Endothelial cell of umbilical vein (primary cell): Measurements from ENCODE around the gene CDKN2AIP. TPM values are rescaled to one million over a fixed set of nuclear protein-coding genes. Genes with fewer than 3 reads are reported as not detected.
"Not testable (repeated sequence)": the region's sequence is repeated elsewhere in the genome, so short reads cannot be mapped to it uniquely, and the experiment has no call there.

Source experiments
- BruUV-seq: library from RNA; stranded (reverse); fragments of 400-500 nt; replicated peaks from 2 replicates; lab custom pipeline; 2021; lab: Mats Ljungman, UMichigan
- CTCF ChIA-PET: fragments of 300-600, 350-600 bp; sonication (Branson Sonifier 250); formaldehyde crosslinking; loops from one replicate; lab custom pipeline; 2021; ENCODE audit warnings: antibody characterized with exemption, inconsistent platforms; lab: Charles Lee
- POLR2A ChIA-PET: fragments of 300-600, 350-600 bp; sonication (Branson Sonifier 250); formaldehyde crosslinking; loops from one replicate; lab custom pipeline; 2021; ENCODE audit warnings: antibody characterized with exemption, inconsistent platforms; lab: Charles Lee
- DNase-seq: peaks from one replicate; pipeline ENCODE4 v3.0.0-alpha.2; 2011; ENCODE audit warnings: low read depth, low spot score
- FAIRE-seq: peaks from 2 replicates; lab custom pipeline; 2011; peaks lifted over from hg19 to GRCh38; lab: Jason Lieb, UNC
- H2AFZ ChIP-seq: 2 replicates; pipeline ENCODE4 v1.6.0; 2012; ENCODE audit warnings: low read depth, low read length, control low read depth, inconsistent platforms
- H3K27ac ChIP-seq: 2 replicates; pipeline ENCODE4 v1.5.1; 2011; ENCODE audit warnings: low read depth, mild to moderate bottlenecking, control low read depth, low read length, moderate library complexity; ENCODE audit not compliant: insufficient read depth
- H3K27me3 ChIP-seq, 2 experiments: 2 replicates each; pipeline versions ENCODE4 v1.6.0 to v1.6.1; 2011; ENCODE audit warnings: low read length in 2 of 2, mixed read lengths in 1 of 2; ENCODE audit not compliant: control insufficient read depth in 2 of 2, insufficient read depth in 2 of 2
- H3K36me3 ChIP-seq, 2 experiments: 2 replicates in 1 of 2; 3 replicates in 1 of 2; pipeline ENCODE4 v1.5.1; 2011; ENCODE audit warnings: low read length in 2 of 2, mild to moderate bottlenecking in 1 of 2, moderate library complexity in 1 of 2; ENCODE audit not compliant: control insufficient read depth in 2 of 2, insufficient read depth in 2 of 2; ENCODE audit errors: extremely low read depth in 1 of 2
- H3K4me1 ChIP-seq: 3 replicates; pipeline ENCODE4 v1.5.1; 2011; ENCODE audit warnings: mild to moderate bottlenecking, low read length; ENCODE audit not compliant: control insufficient read depth, insufficient read depth; ENCODE audit errors: extremely low read depth
- H3K4me2 ChIP-seq: 2 replicates; pipeline ENCODE4 v1.6.1; 2011; ENCODE audit warnings: low read length, control low read depth, mixed read lengths; ENCODE audit not compliant: insufficient read depth
- H3K4me3 ChIP-seq, 3 experiments: fragments of 200-600 bp in 1 of 3; sonication (generic), shearing (Covaris generic) in 1 of 3; replicated peaks in 1 of 3; 2 replicates each; pipeline ENCODE4 v1.5.1; 2011 to 2016; ENCODE audit warnings: control low read depth in 3 of 3, low read length in 3 of 3, mild to moderate bottlenecking in 2 of 3, inconsistent platforms in 1 of 3, low read depth in 1 of 3, moderate library complexity in 1 of 3; ENCODE audit not compliant: insufficient read depth in 1 of 3
- H3K79me2 ChIP-seq: 2 replicates; pipeline ENCODE4 v1.6.0; 2012; ENCODE audit warnings: low read length, inconsistent platforms; ENCODE audit not compliant: control insufficient read depth, insufficient read depth
- H3K9ac ChIP-seq: replicated peaks from 2 replicates; pipeline ENCODE3; 2011; ENCODE audit warnings: low read length, control low read depth; ENCODE audit not compliant: insufficient read depth; ENCODE audit errors: extremely low read depth
- H3K9me1 ChIP-seq: replicated peaks from 3 replicates; pipeline ENCODE4 v1.6.0; 2011; ENCODE audit warnings: mild to moderate bottlenecking, low read length; ENCODE audit not compliant: control insufficient read depth, insufficient read depth; ENCODE audit errors: extremely low read depth
- H3K9me3 ChIP-seq: replicated peaks from 2 replicates; pipeline ENCODE4 v1.5.1; 2012; ENCODE audit warnings: low read length, inconsistent platforms; ENCODE audit not compliant: control insufficient read depth, insufficient read depth
- H4K20me1 ChIP-seq: replicated peaks from 2 replicates; pipeline ENCODE3; 2011; ENCODE audit warnings: mild to moderate bottlenecking, low read length; ENCODE audit not compliant: control insufficient read depth, insufficient read depth; ENCODE audit errors: extremely low read depth
- CTCF ChIP-seq, 2 donors: IDR thresholded peaks; 1 replicate in 1 of 2; 2 replicates in 1 of 2; pipeline ENCODE4 v1.5.1; 2011; ENCODE audit warnings: low read length in 2 of 2, mild to moderate bottlenecking in 2 of 2, moderate library complexity in 2 of 2, control low read depth in 1 of 2, inconsistent platforms in 1 of 2, low read depth in 1 of 2; ENCODE audit not compliant: insufficient read depth in 1 of 2; ENCODE audit errors: extremely low read depth in 1 of 2
- JUN ChIP-seq: IDR thresholded peaks from 2 replicates; pipeline ENCODE4 v1.6.1; 2011; ENCODE audit warnings: borderline replicate concordance, low read depth; ENCODE audit not compliant: insufficient read length, insufficient read depth
- POLR2A ChIP-seq: IDR thresholded peaks from 2 replicates; pipeline ENCODE4 v1.6.1; 2012; ENCODE audit warnings: low read depth, mild to moderate bottlenecking, control low read depth, low read length
- dilution Hi-C: fragments of 300-500 bp; cut with MboI; formaldehyde crosslinking; loops from one replicate; pipeline ENCODE4 v1.15.0; 2019; ENCODE audit warnings: low sequenced_read_pairs; ENCODE audit not compliant: extremely low pct_ligation_motif_present
- intact Hi-C: fragments of 100-400 bp; cut with micrococcal nuclease; formaldehyde crosslinking; loops from one replicate; pipeline ENCODE4 v1.10.0; 2022
- polyA plus RNA-seq, 4 experiments: library from polyadenylated mRNA; depleted of rRNA in 3 of 4; stranded (reverse) in 3 of 4; unstranded in 1 of 4; fragments of >200 nt; gene quantifications; 2 replicates each; pipeline versions ENCODE4 v1.2.1 to v1.2.3, GENCODE V29; 2011 to 2012; ENCODE audit warnings: missing spikeins in 1 of 4
- total RNA-seq: library from RNA; stranded (reverse); gene quantifications from 2 replicates; pipeline ENCODE4 v1.2.3, GENCODE V29; 2021

The CDKN2AIP gene
- total and polyA plus RNA-seq, 2 donors (not counting 3 experiments of a cell fraction or from before 2014, with no cell fraction given): 5.1 to 12.8 TPM

GRCh38 chr4:183482515-183483095 lies 38.2 kb downstream of the CDKN2AIP start:
- H3K4me3 ChIP-seq, H3K36me3 ChIP-seq, H3K4me2 ChIP-seq, H3K4me1 ChIP-seq, H3K27ac ChIP-seq, FAIRE-seq, H3K9me3 ChIP-seq, H3K9ac ChIP-seq, CTCF ChIA-PET, H3K79me2 ChIP-seq, POLR2A ChIA-PET, H4K20me1 ChIP-seq, H3K27me3 ChIP-seq, dilution Hi-C loops, intact Hi-C loops, H3K9me1 ChIP-seq, DNase-seq, H2AFZ ChIP-seq, BruUV-seq: not testable (repeated sequence)

GRCh38 chr4:183483997-183484396 lies 39.6 kb downstream of the CDKN2AIP start:
- Histone ChIP-seq H3K9me3 (no peaks in the 10 kb centered on the region), H2AFZ (no peak overlapping the region), H4K20me1 (no peaks in the 10 kb centered on the region), H3K4me3 (no peak overlapping the region), H3K27me3 (no peaks in the 10 kb centered on the region), H3K4me2 (no peak overlapping the region), H3K4me1 (no peaks in the 10 kb centered on the region), H3K27ac (no peak overlapping the region), H3K79me2 (no peaks in the 10 kb centered on the region), H3K9ac (no peak overlapping the region), H3K9me1 (no peaks in the 10 kb centered on the region), H3K36me3 (no peaks in the 10 kb centered on the region)
- DNase-seq (no peak), FAIRE-seq (no peak)
- no TSS peak for BruUV-seq
- dilution Hi-C loops (no loop called here), intact Hi-C loops (no loop called here)
- ChIA-PET POLR2A (no interaction called here), CTCF (no interaction called here)
- no peak for TF ChIP-seq POLR2A
- no peak for TF ChIP-seq CTCF (IDR thresholded peaks at IDR 0.05; ENCODE audit: extremely low read depth in 1 of 2, insufficient read depth in 1 of 2, low read depth in 1 of 2, low read length in 2 of 2)
- TF ChIP-seq JUN: no peak
